Lower lobe of right lung (tissue), 2 donors: Measurements from ENCODE around the gene RGS6. TPM values are rescaled to one million over a fixed set of nuclear protein-coding genes. Genes with fewer than 3 reads are reported as not detected.

ENCODE experiments used
- ATAC-seq, 2 donors: fragments of 200-7000 bp; cut with Tn5 transposase; one replicate each; pipeline ENCODE4 v1.9.1; 2020 to 2022; ENCODE audit warnings: mild to moderate bottlenecking in 2 of 2, moderate library complexity in 2 of 2
- DNase-seq: peaks from one replicate; pipeline ENCODE4 v3.0.0-alpha.2; 2020
- H3K27ac ChIP-seq: fragments of 200-600 bp; one replicate; pipeline ENCODE4 v1.8.0; 2022
- H3K27me3 ChIP-seq: fragments of 200-600 bp; one replicate; pipeline ENCODE4 v1.8.0; 2022; ENCODE audit warnings: low read depth
- H3K36me3 ChIP-seq: fragments of 200-600 bp; one replicate; pipeline ENCODE4 v1.8.0; 2022; ENCODE audit warnings: mild to moderate bottlenecking
- H3K4me1 ChIP-seq: fragments of 200-600 bp; one replicate; pipeline ENCODE4 v1.8.0; 2022
- H3K4me3 ChIP-seq: fragments of 200-600 bp; one replicate; pipeline ENCODE4 v1.8.0; 2022; ENCODE audit warnings: mild to moderate bottlenecking
- H3K9me3 ChIP-seq: fragments of 200-600 bp; one replicate; pipeline ENCODE4 v1.8.0; 2022
- CTCF ChIP-seq: fragments of 200-600 bp; IDR thresholded peaks from one replicate; pipeline ENCODE4 v1.8.0; 2022; ENCODE audit warnings: antibody characterized with exemption, mild to moderate bottlenecking
- intact Hi-C: fragments of 100-400 bp; cut with DNase I; formaldehyde crosslinking; loops from one replicate; pipeline ENCODE4 v1.11.0; 2022
- total RNA-seq: library from RNA; stranded (reverse); fragmentation: NEBNext Ultra II Directional; extraction: Animal tissue kit (Norgen Biotek cat#: 25700); gene quantifications from one replicate; pipeline ENCODE4 v1.2.1, GENCODE V29; 2021
- donor health status: DM: no; HTN: yes; CAD: no; lungs with severe emphysema.

The RGS6 gene
- total RNA-seq, 1 donor from 2014 or later = 2.5 TPM

GRCh38 chr14:72582582-72582981 is 650.4 kb downstream of the RGS6 start:
- no peaks in the 10 kb centered on the region for H3K36me3 ChIP-seq
- no peak for ATAC-seq
- no peak overlapping the region for H3K4me3 ChIP-seq
- TF ChIP-seq CTCF = no peak
- no peaks in the 10 kb centered on the region for H3K4me1 ChIP-seq
- DNase-seq = no peak
- H3K27ac ChIP-seq = no peak overlapping the region
- intact Hi-C loops = no loop called here
- H3K9me3 ChIP-seq = no peaks in the 10 kb centered on the region
- H3K27me3 ChIP-seq = peaks cover 7% of the 10 kb centered on the region

GRCh38 chr14:72583316-72584272 is 651.4 kb downstream of the RGS6 start:
- TF ChIP-seq CTCF = no peak
- ATAC-seq (no peak), DNase-seq (no peak)
- H3K4me3 ChIP-seq = no peak overlapping the region
- H3K27ac ChIP-seq = no peak overlapping the region
- no peaks in the 10 kb centered on the region for H3K4me1 ChIP-seq
- intact Hi-C loops = no loop called here
- H3K9me3 ChIP-seq = no peaks in the 10 kb centered on the region
- peaks cover 5% of the 10 kb centered on the region for H3K27me3 ChIP-seq
- no peaks in the 10 kb centered on the region for H3K36me3 ChIP-seq

GRCh38 chr14:72588521-72588920 is 656.3 kb downstream of the RGS6 start:
- Histone ChIP-seq H3K27ac (no peak overlapping the region), H3K36me3 (no peaks in the 10 kb centered on the region), H3K9me3 (no peaks in the 10 kb centered on the region), H3K27me3 (peaks cover 4% of the 10 kb centered on the region), H3K4me1 (no peaks in the 10 kb centered on the region), H3K4me3 (no peak overlapping the region)
- intact Hi-C loops = no loop called here
- no peak for TF ChIP-seq CTCF
- no peak for DNase-seq
- no peak for ATAC-seq

- intact Hi-C loops = no loop called here
- no peak for ATAC-seq
Measured at GRCh38 chr14:72589652-72590051, 657.4 kb downstream of the RGS6 start.

GRCh38 chr14:72590577-72590976 is 658.3 kb downstream of the RGS6 start:
- no peak for DNase-seq
- H3K36me3 ChIP-seq = no peaks in the 10 kb centered on the region
- intact Hi-C loops = no loop called here
- no peaks in the 10 kb centered on the region for H3K9me3 ChIP-seq
- no peaks in the 10 kb centered on the region for H3K4me1 ChIP-seq
- H3K27me3 ChIP-seq = peaks cover 3% of the 10 kb centered on the region
- H3K4me3 ChIP-seq = no peak overlapping the region
- no peak for ATAC-seq
- H3K27ac ChIP-seq = no peak overlapping the region
- TF ChIP-seq CTCF = no peak

More at GRCh38 chr14:72589652-72590051, 657.4 kb downstream of the RGS6 start:
- DNase-seq = no peak
- Histone ChIP-seq H3K27me3 (peaks cover 3% of the 10 kb centered on the region), H3K36me3 (no peaks in the 10 kb centered on the region), H3K9me3 (no peaks in the 10 kb centered on the region), H3K27ac (no peak overlapping the region), H3K4me3 (no peak overlapping the region), H3K4me1 (no peaks in the 10 kb centered on the region)
- TF ChIP-seq CTCF = no peak
